Neural crest cell (in vitro differentiated cells): ENCODE data around the gene SH3PXD2A. TPM values are rescaled to one million over a fixed set of nuclear protein-coding genes. Genes with fewer than 3 reads are reported as not detected.

Source experiments
- DNase-seq: peaks from one replicate; pipeline ENCODE4 v3.0.0; 2021; ENCODE audit warnings: low read depth, mixed read lengths, low spot score
- H3K27ac Mint-ChIP-seq: one replicate; pipeline ENCODE4 v1.8.0; 2021; ENCODE audit warnings: mild to moderate bottlenecking, mixed read lengths; ENCODE audit not compliant: unreplicated experiment
- H3K27me3 Mint-ChIP-seq: 2 replicates; pipeline ENCODE4 v1.8.0; 2021; ENCODE audit warnings: low read depth, mild to moderate bottlenecking, mixed read lengths
- H3K36me3 Mint-ChIP-seq: 2 replicates; pipeline ENCODE4 v1.8.0; 2021; ENCODE audit warnings: low read depth, mild to moderate bottlenecking, mixed read lengths
- H3K4me1 Mint-ChIP-seq: 2 replicates; pipeline ENCODE4 v1.8.0; 2021; ENCODE audit warnings: mixed read lengths
- H3K4me3 Mint-ChIP-seq: one replicate; pipeline ENCODE4 v1.8.0; 2021; ENCODE audit warnings: mild to moderate bottlenecking, mixed read lengths
- H3K9me3 Mint-ChIP-seq: 2 replicates; pipeline ENCODE4 v1.8.0; 2021; ENCODE audit warnings: mixed read lengths
- CTCF ChIP-seq: fragments of 200-600 bp; sonication (generic); conservative IDR thresholded peaks from 2 replicates; pipeline ENCODE4 v1.5.0; 2021; ENCODE audit warnings: antibody characterized with exemption, mild to moderate bottlenecking
- total RNA-seq: library from RNA; stranded (reverse); gene quantifications from 2 replicates; pipeline ENCODE4 v1.2.1, GENCODE V29; 2021

Gene SH3PXD2A
- total RNA-seq, 1 donor from 2014 or later, result 22.8 TPM

- Mint-ChIP-seq H3K4me3 (no peak overlapping the region), H3K9me3 (no peaks in the 10 kb centered on the region), H3K27me3 (no peaks in the 10 kb centered on the region), H3K36me3 (peaks cover 3% of the 10 kb centered on the region), H3K4me1 (peaks cover 9% of the 10 kb centered on the region), H3K27ac (peak overlapping the region; percentile 75)
- TF ChIP-seq CTCF, result no peak
- DNase-seq, result no peak
These were observed 66.2 kb downstream of the SH3PXD2A start for GRCh38 chr10:103789161-103789560.

- H3K4me1 Mint-ChIP-seq, result peaks cover 5% of the 10 kb centered on the region
- TF ChIP-seq CTCF, result no peak
- peaks cover 3% of the 10 kb centered on the region for H3K36me3 Mint-ChIP-seq
- H3K27ac Mint-ChIP-seq, result no peak overlapping the region
- no peak overlapping the region for H3K4me3 Mint-ChIP-seq
- no peaks in the 10 kb centered on the region for H3K9me3 Mint-ChIP-seq
- no peak for DNase-seq
- no peaks in the 10 kb centered on the region for H3K27me3 Mint-ChIP-seq
These were observed 68.0 kb downstream of the SH3PXD2A start for GRCh38 chr10:103787331-103787730.

GRCh38 chr10:103786020-103786419, 69.4 kb downstream of the SH3PXD2A start:
- no peak for DNase-seq
- Mint-ChIP-seq H3K4me3 (no peak overlapping the region), H3K27ac (no peak overlapping the region), H3K4me1 (peaks cover 14% of the 10 kb centered on the region), H3K9me3 (no peaks in the 10 kb centered on the region), H3K36me3 (peaks cover 13% of the 10 kb centered on the region), H3K27me3 (no peaks in the 10 kb centered on the region)
- no peak for TF ChIP-seq CTCF

- Mint-ChIP-seq H3K9me3 (no peaks in the 10 kb centered on the region), H3K36me3 (peaks cover 15% of the 10 kb centered on the region), H3K4me1 (peaks cover 22% of the 10 kb centered on the region), H3K27me3 (no peaks in the 10 kb centered on the region), H3K27ac (no peak overlapping the region), H3K4me3 (no peak overlapping the region)
- DNase-seq, result no peak
- TF ChIP-seq CTCF, result no peak
These were observed 70.5 kb downstream of the SH3PXD2A start for GRCh38 chr10:103784723-103785418.

GRCh38 chr10:103784089-103784488, 71.3 kb downstream of the SH3PXD2A start:
- Mint-ChIP-seq H3K4me3 (no peak overlapping the region), H3K27ac (no peak overlapping the region), H3K36me3 (peaks cover 15% of the 10 kb centered on the region), H3K4me1 (peaks cover 28% of the 10 kb centered on the region), H3K27me3 (no peaks in the 10 kb centered on the region), H3K9me3 (no peaks in the 10 kb centered on the region)
- no peak for TF ChIP-seq CTCF
- DNase-seq, result no peak
